IMR-90 (cell line): ENCODE measurements around the gene ASB7. TPM values are rescaled to one million over a fixed set of nuclear protein-coding genes. Genes with fewer than 3 reads are reported as not detected.

Experiments
- ATAC-seq: fragments of 200-7000 bp; cut with Tn5 transposase; 2 replicates; pipeline ENCODE4 v1.9.1; 2020; ENCODE audit warnings: low read depth, mild to moderate bottlenecking, moderate library complexity
- BruUV-seq: library from RNA; stranded (reverse); fragments of 400-500 nt; replicated peaks from 2 replicates; lab custom pipeline; 2021; lab: Mats Ljungman, UMichigan
- CTCF ChIA-PET: fragments of 300-600 bp; formaldehyde crosslinking; extraction: SDS; loops from one replicate; lab custom pipeline; 2021; ENCODE audit warnings: antibody characterized with exemption; lab: Yijun Ruan, JAX
- POLR2A ChIA-PET: fragments of 300-600 bp; sonication (Branson Sonifier 250); formaldehyde crosslinking; loops from one replicate; lab custom pipeline; 2022; ENCODE audit warnings: antibody characterized with exemption; ENCODE audit not compliant: unreplicated experiment; lab: Charles Lee
- DNase-seq: peaks from one replicate; pipeline ENCODE4 v3.0.0; 2013
- H2AFZ ChIP-seq: replicated peaks from 2 replicates; pipeline ENCODE3; 2013; ENCODE audit warnings: low read length, mild to moderate bottlenecking; ENCODE audit not compliant: poor library complexity
- H2AK5ac ChIP-seq: 2 replicates; pipeline ENCODE4 v1.6.1; 2013; ENCODE audit warnings: low read depth, low read length, inconsistent platforms
- H2AK9ac ChIP-seq: replicated peaks from 2 replicates; pipeline ENCODE3; 2013; ENCODE audit warnings: mild to moderate bottlenecking, low read depth, low read length, moderate library complexity; ENCODE audit not compliant: poor library complexity
- H2BK120ac ChIP-seq: 2 replicates; pipeline ENCODE4 v1.6.1; 2013; ENCODE audit warnings: low read depth, low read length, inconsistent platforms
- H2BK15ac ChIP-seq: 3 replicates; pipeline ENCODE4 v1.6.1; 2013; ENCODE audit warnings: low read depth, low read length, inconsistent platforms
- H2BK20ac ChIP-seq: 2 replicates; pipeline ENCODE4 v1.6.1; 2013; ENCODE audit warnings: low read depth, mild to moderate bottlenecking, inconsistent platforms, low read length, moderate library complexity
- H2BK5ac ChIP-seq: 2 replicates; pipeline ENCODE4 v1.6.1; 2013; ENCODE audit warnings: mild to moderate bottlenecking, low read depth, low read length, inconsistent platforms; ENCODE audit not compliant: poor library complexity, severe bottlenecking
- H3K14ac ChIP-seq: replicated peaks from 2 replicates; pipeline ENCODE4 v1.6.1; 2013; ENCODE audit warnings: low read depth, low read length, inconsistent platforms
- H3K18ac ChIP-seq: 2 replicates; pipeline ENCODE4 v1.6.1; 2013; ENCODE audit warnings: low read depth, low read length, control low read depth
- H3K23ac ChIP-seq: 2 replicates; pipeline ENCODE4 v1.6.1; 2013; ENCODE audit warnings: low read depth, low read length, inconsistent platforms
- H3K27ac ChIP-seq: 2 replicates; pipeline ENCODE4 v1.5.1; 2013; ENCODE audit warnings: mild to moderate bottlenecking, control low read depth, low read length; ENCODE audit not compliant: insufficient read depth
- H3K27me3 ChIP-seq: 2 replicates; pipeline ENCODE4 v1.6.1; 2013; ENCODE audit warnings: low read length; ENCODE audit not compliant: control insufficient read depth, insufficient read depth
- H3K36me3 ChIP-seq: 2 replicates; pipeline ENCODE4 v1.6.1; 2013; ENCODE audit warnings: low read length, mixed read lengths; ENCODE audit not compliant: control insufficient read depth, insufficient read depth
- H3K4ac ChIP-seq: 2 replicates; pipeline ENCODE4 v1.6.1; 2013; ENCODE audit warnings: low read depth, low read length, inconsistent platforms
- H3K4me1 ChIP-seq: 2 replicates; pipeline ENCODE4 v1.6.1; 2013; ENCODE audit warnings: low read length, mixed read lengths; ENCODE audit not compliant: control insufficient read depth, insufficient read depth
- H3K4me2 ChIP-seq: 2 replicates; pipeline ENCODE4 v1.6.1; 2013; ENCODE audit warnings: low read depth, mild to moderate bottlenecking, control low read depth, low read length, moderate library complexity
- H3K4me3 ChIP-seq: 2 replicates; pipeline ENCODE4 v1.5.1; 2013; ENCODE audit warnings: low read depth, mild to moderate bottlenecking, control low read depth, low read length, moderate library complexity; ENCODE audit not compliant: insufficient read depth
- H3K56ac ChIP-seq: 2 replicates; pipeline ENCODE4 v1.6.1; 2013; ENCODE audit warnings: low read length, inconsistent platforms; ENCODE audit not compliant: insufficient read depth; ENCODE audit errors: extremely low read depth
- H3K79me1 ChIP-seq, 2 experiments: 2 replicates each; pipeline ENCODE4 v1.6.1; 2013; ENCODE audit warnings: low read length in 2 of 2, inconsistent platforms in 1 of 2, low read depth in 1 of 2
- H3K9ac ChIP-seq: 2 replicates; pipeline ENCODE4 v1.6.1; 2013; ENCODE audit warnings: low read depth, low read length, control low read depth
- H3K9me1 ChIP-seq: 2 replicates; pipeline ENCODE4 v1.6.1; 2013; ENCODE audit warnings: low read length, inconsistent platforms; ENCODE audit not compliant: insufficient read depth
- H3K9me3 ChIP-seq: 2 replicates; pipeline ENCODE4 v1.6.1; 2013; ENCODE audit warnings: low read length; ENCODE audit not compliant: control insufficient read depth, insufficient read depth
- H4K20me1 ChIP-seq: 2 replicates; pipeline ENCODE4 v1.6.1; 2013; ENCODE audit warnings: low read length, inconsistent platforms; ENCODE audit not compliant: insufficient read depth
- H4K5ac ChIP-seq: 2 replicates; pipeline ENCODE4 v1.6.1; 2013; ENCODE audit warnings: mild to moderate bottlenecking, low read depth, low read length, control low read depth
- H4K8ac ChIP-seq, 2 experiments: 2 replicates each; pipeline ENCODE4 v1.6.1; 2013; ENCODE audit warnings: low read depth in 2 of 2, low read length in 2 of 2, control low read depth in 1 of 2, inconsistent platforms in 1 of 2
- H4K91ac ChIP-seq: 2 replicates; pipeline ENCODE4 v1.6.1; 2013; ENCODE audit warnings: low read depth, low read length, inconsistent platforms; ENCODE audit not compliant: insufficient read depth
- BHLHE40 ChIP-seq: fragments of 150-350 bp; IDR thresholded peaks from 2 replicates; pipeline ENCODE4 v1.6.1; 2016; ENCODE audit warnings: mild to moderate bottlenecking, low read depth, low read length
- CEBPB ChIP-seq: IDR thresholded peaks from 2 replicates; pipeline ENCODE4 v1.6.1; 2012; ENCODE audit warnings: low read depth, low read length, improper control_type of control experiment
- CHD1 ChIP-seq: IDR thresholded peaks from 2 replicates; pipeline ENCODE4 v1.6.1; 2012; ENCODE audit warnings: low read depth, low read length, improper control_type of control experiment
- FOS ChIP-seq: fragments of 150-350 bp; IDR thresholded peaks from 2 replicates; pipeline ENCODE4 v1.6.1; 2016; ENCODE audit warnings: low read depth, low read length
- MAFK ChIP-seq: IDR thresholded peaks from 2 replicates; pipeline ENCODE4 v1.6.1; 2012; ENCODE audit warnings: low read depth, low read length, improper control_type of control experiment
- MAZ ChIP-seq: IDR thresholded peaks from 2 replicates; pipeline ENCODE4 v1.6.1; 2012; ENCODE audit warnings: low read depth, mild to moderate bottlenecking, low read length, improper control_type of control experiment, moderate library complexity, borderline replicate concordance
- MXI1 ChIP-seq: IDR thresholded peaks from 2 replicates; pipeline ENCODE4 v1.6.1; 2012; ENCODE audit warnings: low read depth, mild to moderate bottlenecking, low read length, moderate library complexity, borderline replicate concordance
- NFE2L2 ChIP-seq: fragments of 150-350 bp; IDR thresholded peaks from 2 replicates; pipeline ENCODE4 v1.6.1; 2016; ENCODE audit warnings: low read depth, mild to moderate bottlenecking, low read length
- POLR2A ChIP-seq: IDR thresholded peaks from 2 replicates; pipeline ENCODE4 v1.6.1; 2012; ENCODE audit warnings: mild to moderate bottlenecking, low read depth, low read length
- RAD21 ChIP-seq: IDR thresholded peaks from 2 replicates; pipeline ENCODE4 v1.6.1; 2012; ENCODE audit warnings: low read length, improper control_type of control experiment
- RCOR1 ChIP-seq: IDR thresholded peaks from 2 replicates; pipeline ENCODE4 v1.6.1; 2012; ENCODE audit warnings: mild to moderate bottlenecking, low read length, improper control_type of control experiment; ENCODE audit not compliant: insufficient replicate concordance
- RFX5 ChIP-seq: IDR thresholded peaks from 2 replicates; pipeline ENCODE4 v1.8.0; 2012; ENCODE audit warnings: low read depth, mild to moderate bottlenecking, low read length, moderate library complexity
- SMC3 ChIP-seq: fragments of 150-350 bp; IDR thresholded peaks from 2 replicates; pipeline ENCODE4 v1.6.1; 2016; ENCODE audit warnings: low read depth, mild to moderate bottlenecking, antibody characterized with exemption, low read length, moderate library complexity
- WGBS, 2 experiments: methylation state at CpG; one replicate each; pipeline versions ENCODE4 v1.1.5 to v1.1.7; 2013; ENCODE audit warnings: missing lambda C conversion rate in 2 of 2; ENCODE audit not compliant: insufficient read length in 1 of 2; ENCODE audit errors: extremely low coverage in 2 of 2; 5-methylcytosine and 5-hydroxymethylcytosine counted together
- dilution Hi-C: fragments of 300-500 bp; cut with HindIII; formaldehyde crosslinking; loops from one replicate; pipeline ENCODE4 v1.14.3; 2018; ENCODE audit warnings: low sequenced_read_pairs; ENCODE audit not compliant: unreplicated experiment
- in situ Hi-C: fragments of 300-500 bp; cut with MboI; formaldehyde crosslinking; loops from 3 replicates; pipeline ENCODE4 v1.14.3; 2019; ENCODE audit warnings: low sequenced_read_pairs, inconsistent platforms, mixed read lengths
- intact Hi-C: fragments of 100-400 bp; cut with micrococcal nuclease; formaldehyde crosslinking; loops from 2 replicates; pipeline ENCODE4 v1.10.0; 2022
- polyA plus RNA-seq, 3 experiments: library from polyadenylated mRNA; depleted of rRNA; stranded (reverse); fragments of >200 nt; gene quantifications; 2 replicates each; pipeline ENCODE4 v1.2.3, GENCODE V29; 2012; ENCODE audit warnings: low replicate concordance in 1 of 3
- total RNA-seq: library from RNA; depleted of rRNA; stranded (reverse); fragments of >200 nt; gene quantifications from 2 replicates; pipeline ENCODE4 v1.2.3, GENCODE V29; 2012
- TF ChIP-seq, protein P1 (sequence below): conservative IDR thresholded peaks from 2 replicates; pipeline ENCODE4 v1.5.1; 2012; ENCODE audit warnings: mild to moderate bottlenecking, low read depth, low read length, improper control_type of control experiment
- TF ChIP-seq, protein P2 (sequence below): fragments of 150-350 bp; IDR thresholded peaks from 2 replicates; pipeline ENCODE4 v1.6.1; 2016; ENCODE audit warnings: low read depth, mild to moderate bottlenecking, low read length, moderate library complexity, borderline replicate concordance
- TF ChIP-seq, protein P3 (sequence below): fragments of 150-350 bp; IDR thresholded peaks from 2 replicates; pipeline ENCODE4 v1.6.1; 2017; ENCODE audit warnings: mild to moderate bottlenecking, antibody characterized with exemption, low read length, low read depth

The ASB7 gene
- total and polyA plus RNA-seq, 2 of the 4 experiments (the other 2 are of a cell fraction), result 7.7 to 16.7 TPM

DNA sequence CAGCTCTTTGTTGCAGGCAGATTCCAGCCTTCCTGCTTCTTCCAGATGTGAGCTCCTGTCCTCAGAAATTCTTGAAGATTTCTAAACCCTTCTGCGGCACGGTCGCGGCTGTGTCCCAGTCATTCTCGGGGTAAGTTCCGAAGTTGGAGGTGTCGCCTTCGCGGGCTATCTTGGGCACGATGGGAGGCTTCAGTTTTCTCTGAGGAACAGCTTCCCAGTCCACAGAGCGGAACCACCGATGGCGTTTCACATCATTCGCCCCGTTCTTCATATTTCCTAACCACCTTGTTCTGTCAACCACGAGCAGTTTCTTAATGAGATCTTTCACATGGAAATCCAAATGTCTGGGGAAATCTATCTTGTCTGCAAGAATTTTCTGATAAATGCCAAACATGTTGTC lies 48.9 kb upstream of the ASB7 start:
- no peaks in the 10 kb centered on the region for H3K36me3 ChIP-seq
- ATAC-seq (no peak), DNase-seq (no peak)
- no peak overlapping the region for H3K23ac ChIP-seq
- H3K79me1 ChIP-seq, result no peaks in the 10 kb centered on the region
- TF ChIP-seq NFE2L2 (no peak), BHLHE40 (no peak), MXI1 (no peak), MAZ (no peak), RFX5 (no peak), CEBPB (no peak), FOS (no peak), RCOR1 (no peak), RAD21 (no peak), MAFK (no peak), CHD1 (no peak), POLR2A (no peak), SMC3 (no peak)
- TF ChIP-seq, protein P1, sequence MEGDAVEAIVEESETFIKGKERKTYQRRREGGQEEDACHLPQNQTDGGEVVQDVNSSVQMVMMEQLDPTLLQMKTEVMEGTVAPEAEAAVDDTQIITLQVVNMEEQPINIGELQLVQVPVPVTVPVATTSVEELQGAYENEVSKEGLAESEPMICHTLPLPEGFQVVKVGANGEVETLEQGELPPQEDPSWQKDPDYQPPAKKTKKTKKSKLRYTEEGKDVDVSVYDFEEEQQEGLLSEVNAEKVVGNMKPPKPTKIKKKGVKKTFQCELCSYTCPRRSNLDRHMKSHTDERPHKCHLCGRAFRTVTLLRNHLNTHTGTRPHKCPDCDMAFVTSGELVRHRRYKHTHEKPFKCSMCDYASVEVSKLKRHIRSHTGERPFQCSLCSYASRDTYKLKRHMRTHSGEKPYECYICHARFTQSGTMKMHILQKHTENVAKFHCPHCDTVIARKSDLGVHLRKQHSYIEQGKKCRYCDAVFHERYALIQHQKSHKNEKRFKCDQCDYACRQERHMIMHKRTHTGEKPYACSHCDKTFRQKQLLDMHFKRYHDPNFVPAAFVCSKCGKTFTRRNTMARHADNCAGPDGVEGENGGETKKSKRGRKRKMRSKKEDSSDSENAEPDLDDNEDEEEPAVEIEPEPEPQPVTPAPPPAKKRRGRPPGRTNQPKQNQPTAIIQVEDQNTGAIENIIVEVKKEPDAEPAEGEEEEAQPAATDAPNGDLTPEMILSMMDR, result no peak
- TF ChIP-seq, protein P2, sequence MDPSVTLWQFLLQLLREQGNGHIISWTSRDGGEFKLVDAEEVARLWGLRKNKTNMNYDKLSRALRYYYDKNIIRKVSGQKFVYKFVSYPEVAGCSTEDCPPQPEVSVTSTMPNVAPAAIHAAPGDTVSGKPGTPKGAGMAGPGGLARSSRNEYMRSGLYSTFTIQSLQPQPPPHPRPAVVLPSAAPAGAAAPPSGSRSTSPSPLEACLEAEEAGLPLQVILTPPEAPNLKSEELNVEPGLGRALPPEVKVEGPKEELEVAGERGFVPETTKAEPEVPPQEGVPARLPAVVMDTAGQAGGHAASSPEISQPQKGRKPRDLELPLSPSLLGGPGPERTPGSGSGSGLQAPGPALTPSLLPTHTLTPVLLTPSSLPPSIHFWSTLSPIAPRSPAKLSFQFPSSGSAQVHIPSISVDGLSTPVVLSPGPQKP, result no peak
- TF ChIP-seq, protein P3, sequence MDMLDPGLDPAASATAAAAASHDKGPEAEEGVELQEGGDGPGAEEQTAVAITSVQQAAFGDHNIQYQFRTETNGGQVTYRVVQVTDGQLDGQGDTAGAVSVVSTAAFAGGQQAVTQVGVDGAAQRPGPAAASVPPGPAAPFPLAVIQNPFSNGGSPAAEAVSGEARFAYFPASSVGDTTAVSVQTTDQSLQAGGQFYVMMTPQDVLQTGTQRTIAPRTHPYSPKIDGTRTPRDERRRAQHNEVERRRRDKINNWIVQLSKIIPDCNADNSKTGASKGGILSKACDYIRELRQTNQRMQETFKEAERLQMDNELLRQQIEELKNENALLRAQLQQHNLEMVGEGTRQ, result no peak
- no peak overlapping the region for H3K56ac ChIP-seq
- H3K4me1 ChIP-seq, result no peaks in the 10 kb centered on the region
- no peaks in the 10 kb centered on the region for H4K20me1 ChIP-seq
- ChIA-PET POLR2A (no interaction called here), CTCF (interaction anchor here (0.6 kb wide), 1 partner anchor 28 kb away, joined by 4 read pairs; no protein-coding TSS in a partner anchor)
- no peak overlapping the region for H3K14ac ChIP-seq
- no peaks in the 10 kb centered on the region for H3K9me1 ChIP-seq
- in situ Hi-C loops, result no loop called here
- no peaks in the 10 kb centered on the region for H3K27me3 ChIP-seq
- H3K18ac ChIP-seq, result no peak overlapping the region
- H2AK9ac ChIP-seq, result no peak overlapping the region
- no peak overlapping the region for H2AK5ac ChIP-seq
- no peak overlapping the region for H2AFZ ChIP-seq
- no peak overlapping the region for H3K27ac ChIP-seq
- H4K91ac ChIP-seq, result no peak overlapping the region
- 88% methylated on average over 7 of the region's 16 CpGs; no CpG with 5 or more reads in 1 of the 2 experiments for WGBS, 2 experiments
- no peak overlapping the region for H3K9ac ChIP-seq
- no peak overlapping the region for H4K8ac ChIP-seq
- H4K5ac ChIP-seq, result no peak overlapping the region
- intact Hi-C loops, result no loop called here
- H2BK20ac ChIP-seq, result no peak overlapping the region
- dilution Hi-C loops, result no loop called here
- no peak overlapping the region for H3K4ac ChIP-seq
- no peak overlapping the region for H3K4me2 ChIP-seq
- H2BK15ac ChIP-seq, result no peak overlapping the region
- BruUV-seq, result no TSS peak
- no peak overlapping the region for H2BK120ac ChIP-seq
- peaks cover 4% of the 10 kb centered on the region; the same call in 1 of the 2 replicates for H3K9me3 ChIP-seq
- H3K4me3 ChIP-seq, result no peak overlapping the region
- no peak overlapping the region for H2BK5ac ChIP-seq
